GM12878 (cell line): ENCODE data around the gene SRPK2. TPM values are rescaled to one million over a fixed set of nuclear protein-coding genes. Genes with fewer than 3 reads are reported as not detected.

ENCODE experiments used
- BCLAF1 ChIP-seq: fragments of 450-650 bp; IDR thresholded peaks from 2 replicates; pipeline ENCODE4 v1.6.1; 2017; ENCODE audit warnings: antibody characterized with exemption, mild to moderate bottlenecking, moderate library complexity
- CBX3 ChIP-seq: fragments of 200-600 bp; sonication (generic); IDR thresholded peaks from 2 replicates; pipeline ENCODE4 v1.6.1; 2016; ENCODE audit warnings: low read depth, borderline replicate concordance
- E2F4 ChIP-seq: IDR thresholded peaks from 2 replicates; pipeline ENCODE4 v1.6.1; 2012; ENCODE audit warnings: low read depth, low read length, improper control_type of control experiment
- MXI1 ChIP-seq: fragments of 150-350 bp; IDR thresholded peaks from 2 replicates; pipeline ENCODE4 v1.6.1; 2011; ENCODE audit warnings: low read depth, mild to moderate bottlenecking, inconsistent platforms, low read length, improper control_type of control experiment
- POU2F2 ChIP-seq: IDR thresholded peaks from 3 replicates; pipeline ENCODE4 v1.6.1; 2011; ENCODE audit warnings: low read depth, mild to moderate bottlenecking, low read length, borderline replicate concordance
- RELB ChIP-seq: fragments of 450-650 bp; IDR thresholded peaks from 2 replicates; pipeline ENCODE4 v1.6.1; 2017; ENCODE audit warnings: low read depth, mild to moderate bottlenecking, moderate library complexity
- YY1 ChIP-seq: IDR thresholded peaks from 2 replicates; pipeline ENCODE4 v1.6.1; 2011; ENCODE audit warnings: low read depth, mild to moderate bottlenecking, low read length
- ZNF592 ChIP-seq: fragments of 450-650 bp; IDR thresholded peaks from 2 replicates; pipeline ENCODE4 v1.6.1; 2017; ENCODE audit warnings: mild to moderate bottlenecking, moderate library complexity
- polyA plus RNA-seq, 11 experiments: library from polyadenylated mRNA; depleted of rRNA in 4 of 11; unstranded in 6 of 11; stranded (reverse) in 5 of 11; fragments of >200 nt; fragmentation: Nextera tagmentation in 4 of 11; fragmentation: Illumina TruSeq in 1 of 11; extraction: Ambion mirVana in 4 of 11; extraction: Trizol in 1 of 11; gene quantifications; 1 replicate in 1 of 11; 2 replicates in 10 of 11; pipeline versions ENCODE4 v1.2.1 to v1.2.3, GENCODE V29; 2011 to 2016; ENCODE audit warnings: inconsistent platforms in 2 of 11, missing spikeins in 2 of 11, low read depth in 1 of 11
- small RNA-seq: library from RNA; depleted of rRNA; stranded (forward); fragments of <200 nt; gene quantifications from one replicate; pipeline ENCODE3, GENCODE V24; 2014
- total RNA-seq, 4 experiments: library from RNA; depleted of rRNA in 3 of 4; stranded (reverse); fragments of >200 nt in 3 of 4; fragmentation: Illumina TruSeq in 1 of 4; extraction: Trizol in 1 of 4; gene quantifications; 2 replicates each; pipeline versions ENCODE4 v1.2.1 to v1.2.3, GENCODE V29; 2013 to 2021

Gene SRPK2
- total and polyA plus RNA-seq, 10 of the 15 experiments (the other 5 are each of a cell fraction or from before 2014, with no cell fraction given) = 13.2 to 32.8 (median 24.5) TPM

GRCh38 chr7:105067691-105068090 lies 321.0 kb downstream of the SRPK2 start (continued):
- TF ChIP-seq BCLAF1 (no peak), ZNF592 (no peak), E2F4 (no peak), CBX3 (no peak), YY1 (no peak), RELB (no peak), MXI1 (no peak), POU2F2 (no peak)

Small RNA genes within 50 kb of the gene (small RNA-seq; reads per million reads assigned to genes)
- not detected for gene AC005070.2
- not detected for gene RNU6-1322P

Other genes starting within 250 kb of the SRPK2 start
- 28.5 and 32.1 TPM in 2 replicates for gene PUS7, start 133.3 kb upstream of the SRPK2 start, total RNA-seq (2014; rRNA removed)
- gene PUS7, start 133.3 kb upstream of the SRPK2 start, total RNA-seq (2014; rRNA removed; fragmentation: Illumina TruSeq; extraction: Trizol) = 28.5 and 29.1 TPM in 2 replicates
- gene PUS7, start 133.3 kb upstream of the SRPK2 start, total RNA-seq (2021) = 20.4 and 21.8 TPM in 2 replicates
- 18.9 and 25.4 TPM in 2 replicates for gene PUS7, start 133.3 kb upstream of the SRPK2 start, polyA plus RNA-seq (2011; rRNA removed)
- gene PUS7, start 133.3 kb upstream of the SRPK2 start, polyA plus RNA-seq (2014; fragmentation: Illumina TruSeq; extraction: Trizol) = 25.2 and 32.3 TPM in 2 replicates
- gene PUS7, start 133.3 kb upstream of the SRPK2 start, polyA plus RNA-seq (2014; fragmentation: Nextera tagmentation; extraction: Ambion mirVana) = 1 to 10 TPM; 5.6 to 6.7 TPM
- gene PUS7, start 133.3 kb upstream of the SRPK2 start, polyA plus RNA-seq (2014; rRNA removed) = 17.5 and 20.2 TPM in 2 replicates
- 10 to 100 TPM; 23.0 to 24.5 TPM for gene PUS7, start 133.3 kb upstream of the SRPK2 start, polyA plus RNA-seq (2016; fragmentation: Nextera tagmentation; extraction: Ambion mirVana)
- gene RINT1, start 143.3 kb upstream of the SRPK2 start, total RNA-seq (2014; rRNA removed) = 13.5 and 15.9 TPM in 2 replicates
- gene RINT1, start 143.3 kb upstream of the SRPK2 start, total RNA-seq (2014; rRNA removed; fragmentation: Illumina TruSeq; extraction: Trizol) = 7.0 and 7.4 TPM in 2 replicates
- gene RINT1, start 143.3 kb upstream of the SRPK2 start, total RNA-seq (2021) = 14.9 and 17.2 TPM in 2 replicates
- gene RINT1, start 143.3 kb upstream of the SRPK2 start, polyA plus RNA-seq (2011; rRNA removed) = 28.4 and 34.4 TPM in 2 replicates
- 18.5 and 21.8 TPM in 2 replicates for gene RINT1, start 143.3 kb upstream of the SRPK2 start, polyA plus RNA-seq (2014; fragmentation: Illumina TruSeq; extraction: Trizol)
- 1 to 10 TPM; 6.7 to 7.4 TPM for gene RINT1, start 143.3 kb upstream of the SRPK2 start, polyA plus RNA-seq (2014; fragmentation: Nextera tagmentation; extraction: Ambion mirVana)
- 13.9 and 17.3 TPM in 2 replicates for gene RINT1, start 143.3 kb upstream of the SRPK2 start, polyA plus RNA-seq (2014; rRNA removed)
- 10 to 100 TPM; 26.6 to 32.3 TPM for gene RINT1, start 143.3 kb upstream of the SRPK2 start, polyA plus RNA-seq (2016; fragmentation: Nextera tagmentation; extraction: Ambion mirVana)
- gene EFCAB10, start 192.6 kb upstream of the SRPK2 start, total RNA-seq (2014; rRNA removed) = not detected in 2 replicates
- gene EFCAB10, start 192.6 kb upstream of the SRPK2 start, total RNA-seq (2014; rRNA removed; fragmentation: Illumina TruSeq; extraction: Trizol) = not detected in 2 replicates
- not detected in 2 replicates for gene EFCAB10, start 192.6 kb upstream of the SRPK2 start, total RNA-seq (2021)
- gene EFCAB10, start 192.6 kb upstream of the SRPK2 start, polyA plus RNA-seq (2011; rRNA removed) = 0.07 TPM in 1 of 2 replicates, not detected in the other
- gene EFCAB10, start 192.6 kb upstream of the SRPK2 start, polyA plus RNA-seq (2014; fragmentation: Illumina TruSeq; extraction: Trizol) = 0.38 TPM in 1 of 2 replicates, not detected in the other
- under 1 TPM; 0.38 to 0.58 TPM for gene EFCAB10, start 192.6 kb upstream of the SRPK2 start, polyA plus RNA-seq (2014; fragmentation: Nextera tagmentation; extraction: Ambion mirVana)
- 0.13 TPM in 1 of 2 replicates, not detected in the other for gene EFCAB10, start 192.6 kb upstream of the SRPK2 start, polyA plus RNA-seq (2014; rRNA removed)
- 1 to 10 TPM in 1 of 2 experiments, under 1 TPM in 1; 0.50 to 1.0 TPM for gene EFCAB10, start 192.6 kb upstream of the SRPK2 start, polyA plus RNA-seq (2016; fragmentation: Nextera tagmentation; extraction: Ambion mirVana)